ENCODE data around the gene LMAN2L.
A peak's percentile ranks its signal among the peaks of the same experiment; 100 is the strongest.

The LMAN2L gene

GRCh38 chr2:96751800-96752199 is 11.9 kb upstream of the LMAN2L start:
- no peak for TF ChIP-seq CTCF (IDR thresholded peaks at IDR 0.05; ENCODE audit: poor library complexity, severe bottlenecking)
- no peak for DNase-seq (ENCODE audit: low spot score)
- no peak for ATAC-seq (ENCODE audit: low read depth)
- Histone ChIP-seq H3K27me3 (ENCODE audit: insufficient read depth, poor library complexity, severe bottlenecking) (no peaks in the 10 kb centered on the region), H3K27ac (ENCODE audit: poor library complexity, severe bottlenecking) (no peak overlapping the region), H3K4me1 (ENCODE audit: insufficient read depth, poor library complexity, severe bottlenecking) (no peaks in the 10 kb centered on the region), H3K4me3 (ENCODE audit: severe bottlenecking) (no peak overlapping the region), H3K36me3 (ENCODE audit: low read depth) (no peaks in the 10 kb centered on the region), H3K9me3 (ENCODE audit: severe bottlenecking) (no peaks in the 10 kb centered on the region)

- TF ChIP-seq CTCF (IDR thresholded peaks at IDR 0.05; ENCODE audit: poor library complexity, severe bottlenecking): no peak
- ATAC-seq (ENCODE audit: low read depth) (no peak), DNase-seq (ENCODE audit: low spot score) (no peak)
- H3K4me3 ChIP-seq (ENCODE audit: severe bottlenecking): no peak overlapping the region
- no peaks in the 10 kb centered on the region for H3K4me1 ChIP-seq (ENCODE audit: insufficient read depth, poor library complexity, severe bottlenecking)
- no peak overlapping the region for H3K27ac ChIP-seq (ENCODE audit: poor library complexity, severe bottlenecking)
- no peaks in the 10 kb centered on the region for H3K9me3 ChIP-seq (ENCODE audit: severe bottlenecking)
- H3K36me3 ChIP-seq (ENCODE audit: low read depth): no peaks in the 10 kb centered on the region
- H3K27me3 ChIP-seq (ENCODE audit: insufficient read depth, poor library complexity, severe bottlenecking): no peaks in the 10 kb centered on the region
These were observed 7.3 kb upstream of the LMAN2L start for GRCh38 chr2:96747061-96747617.

- DNase-seq (ENCODE audit: low spot score) (no peak), ATAC-seq (ENCODE audit: low read depth) (no peak)
- Histone ChIP-seq H3K9me3 (ENCODE audit: severe bottlenecking) (no peaks in the 10 kb centered on the region), H3K27ac (ENCODE audit: poor library complexity, severe bottlenecking) (peak overlapping the region; percentile 8), H3K36me3 (ENCODE audit: low read depth) (peaks cover 30% of the 10 kb centered on the region), H3K4me1 (ENCODE audit: insufficient read depth, poor library complexity, severe bottlenecking) (peaks cover 11% of the 10 kb centered on the region), H3K4me3 (ENCODE audit: severe bottlenecking) (peak overlapping the region; percentile 80), H3K27me3 (ENCODE audit: insufficient read depth, poor library complexity, severe bottlenecking) (no peaks in the 10 kb centered on the region)
- no peak for TF ChIP-seq CTCF (IDR thresholded peaks at IDR 0.05; ENCODE audit: poor library complexity, severe bottlenecking)
These were observed 710 bp downstream of the LMAN2L start for GRCh38 chr2:96739076-96739632.

GRCh38 chr2:96737831-96738230 is 2.0 kb downstream of the LMAN2L start:
- Histone ChIP-seq H3K27me3 (ENCODE audit: insufficient read depth, poor library complexity, severe bottlenecking) (no peaks in the 10 kb centered on the region), H3K4me3 (ENCODE audit: severe bottlenecking) (no peak overlapping the region), H3K36me3 (ENCODE audit: low read depth) (peaks cover 43% of the 10 kb centered on the region), H3K4me1 (ENCODE audit: insufficient read depth, poor library complexity, severe bottlenecking) (peaks cover 11% of the 10 kb centered on the region), H3K9me3 (ENCODE audit: severe bottlenecking) (no peaks in the 10 kb centered on the region), H3K27ac (ENCODE audit: poor library complexity, severe bottlenecking) (peak overlapping the region; percentile 12)
- no peak for TF ChIP-seq CTCF (IDR thresholded peaks at IDR 0.05; ENCODE audit: poor library complexity, severe bottlenecking)
- no peak; the same call in 2 of the 3 replicates for ATAC-seq (ENCODE audit: low read depth)
- DNase-seq (ENCODE audit: low spot score): no peak

- no peaks in the 10 kb centered on the region for H3K27me3 ChIP-seq (ENCODE audit: insufficient read depth, poor library complexity, severe bottlenecking)
- no peak for TF ChIP-seq CTCF (IDR thresholded peaks at IDR 0.05; ENCODE audit: poor library complexity, severe bottlenecking)
- H3K9me3 ChIP-seq (ENCODE audit: severe bottlenecking): no peaks in the 10 kb centered on the region
- ATAC-seq (ENCODE audit: low read depth): no peak
- peaks cover 48% of the 10 kb centered on the region for H3K36me3 ChIP-seq (ENCODE audit: low read depth)
- no peak overlapping the region for H3K27ac ChIP-seq (ENCODE audit: poor library complexity, severe bottlenecking)
- H3K4me1 ChIP-seq (ENCODE audit: insufficient read depth, poor library complexity, severe bottlenecking): peaks cover 11% of the 10 kb centered on the region
- DNase-seq (ENCODE audit: low spot score): no peak
- no peak overlapping the region for H3K4me3 ChIP-seq (ENCODE audit: severe bottlenecking)
These were observed 2.6 kb downstream of the LMAN2L start for GRCh38 chr2:96737251-96737650.

Measured in RWPE2 (cell line).